GM21367 (cell line): ENCODE results near the gene OR10P1.

ENCODE experiments used
- ATAC-seq: cut with Tn5 transposase; IDR thresholded peaks from one replicate; pipeline ENCODE4 v1.9.1; 2021; ENCODE audit not compliant: unreplicated experiment

OR10P1 gene

GRCh38 chr12:55682087-55682796, 45.5 kb downstream of the OR10P1 start:
- ATAC-seq = no peak

- no peak for ATAC-seq
Measured at GRCh38 chr12:55683676-55684075, 47.0 kb downstream of the OR10P1 start.

- ATAC-seq = no peak
Measured at GRCh38 chr12:55684761-55685370, 48.2 kb downstream of the OR10P1 start.

DNA sequence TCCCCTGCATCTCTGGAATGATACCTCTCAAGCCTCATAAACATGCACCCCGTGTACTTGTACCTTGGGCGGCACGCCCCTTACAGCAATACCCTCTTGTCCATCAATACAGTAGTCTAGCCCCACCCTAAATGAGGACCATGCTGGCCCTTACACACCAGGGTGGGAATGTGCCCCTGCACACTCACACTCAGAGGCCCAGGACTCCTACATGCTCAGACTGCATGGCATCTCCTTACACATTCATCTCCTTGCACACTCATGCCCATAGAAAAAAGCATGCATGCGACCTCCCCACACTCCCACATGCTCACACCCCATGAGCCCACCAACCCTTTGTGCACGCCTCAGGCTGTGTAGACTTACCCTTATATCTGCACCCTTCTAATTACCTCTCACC, 49.0 kb downstream of the OR10P1 start:
- no peak for ATAC-seq

GRCh38 chr12:55686366-55687010, 49.8 kb downstream of the OR10P1 start:
- ATAC-seq = no peak
